ENCODE results near the gene DAPK1.

GRCh38 chr9:87681271-87682061 lies 183.8 kb downstream of the DAPK1 start:
- no peak for TF ChIP-seq CTCF (IDR thresholded peaks at IDR 0.05; ENCODE audit: borderline replicate concordance, extremely low read depth, low read length, poor library complexity, severe bottlenecking)
- TF ChIP-seq EZH2 (IDR thresholded peaks at IDR 0.05; ENCODE audit: borderline replicate concordance, low read depth, low read length, severe bottlenecking): no peak

Measured in DND-41 (cell line).